ENCODE results near the gene SLC37A1.
A peak's percentile ranks its signal among the peaks of the same experiment; 100 is the strongest.

Gene SLC37A1

GRCh38 chr21:42580076-42580792 is 66.6 kb downstream of the SLC37A1 start:
- DNase-seq = no peak

DNA sequence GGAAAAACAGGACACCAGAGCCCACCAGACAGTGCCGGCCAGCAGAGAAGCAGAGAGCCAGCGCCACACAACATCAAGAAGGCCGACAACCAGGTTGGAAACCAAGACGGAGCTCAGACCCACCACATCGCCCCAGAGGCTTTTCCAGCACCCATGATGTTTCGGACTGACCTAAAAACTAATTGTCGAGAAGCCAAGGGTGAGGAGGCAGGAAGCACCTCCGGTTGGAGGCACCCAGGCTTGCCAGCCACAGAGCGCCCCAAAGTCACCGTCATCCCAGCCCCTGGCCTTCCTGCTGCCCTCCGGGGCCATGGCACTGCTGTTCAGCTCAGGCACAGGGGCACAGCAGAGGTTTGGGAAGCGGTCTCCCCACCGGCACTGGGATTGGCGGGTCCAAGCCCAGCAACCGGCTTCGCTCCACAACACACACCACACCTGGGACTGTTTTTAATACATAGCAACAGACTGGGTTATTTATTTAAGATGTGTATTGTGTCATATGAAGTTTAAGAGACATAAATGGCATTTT is 67.2 kb downstream of the SLC37A1 start:
- no peak for DNase-seq

- DNase-seq = no peak
These were observed 67.8 kb downstream of the SLC37A1 start for GRCh38 chr21:42581336-42581992.

DNA sequence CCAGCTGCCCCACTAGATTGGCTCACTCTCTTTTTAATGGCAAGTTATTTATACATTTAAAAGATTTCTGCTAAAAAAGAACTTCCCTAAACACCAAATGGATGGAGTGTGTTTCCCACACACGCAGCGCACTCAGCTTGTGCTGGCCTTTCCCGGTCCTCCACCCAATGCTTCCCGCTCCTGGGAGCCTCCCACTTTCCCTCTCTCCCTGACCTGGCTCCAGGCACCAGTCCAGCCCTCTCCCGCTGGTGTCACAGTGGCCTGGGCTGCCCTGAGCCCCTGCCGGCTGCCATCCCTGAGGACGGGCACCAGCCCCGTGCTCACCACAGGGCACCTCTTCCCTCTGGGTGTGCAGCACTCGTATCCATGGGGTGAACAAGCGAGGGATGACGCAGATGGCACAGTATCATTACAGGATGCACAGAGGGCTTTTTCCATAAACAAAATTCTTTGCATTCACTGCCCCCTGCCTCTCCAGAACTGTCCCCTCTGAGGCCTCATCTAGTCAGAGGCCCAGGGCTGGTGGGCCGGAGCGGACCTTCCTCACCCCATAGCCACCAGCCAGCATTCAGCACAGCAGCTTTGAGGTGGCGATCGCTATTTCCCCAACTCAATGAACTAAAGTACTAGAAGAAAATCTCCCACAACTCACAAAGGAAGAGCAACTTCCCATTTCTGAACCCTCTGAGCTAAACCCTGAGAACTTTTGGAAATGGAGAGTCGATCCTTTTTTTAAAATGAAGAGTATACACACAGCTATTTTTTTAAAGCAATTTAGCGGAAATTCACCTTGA is 68.5 kb downstream of the SLC37A1 start:
- DNase-seq = no peak

- DNase-seq = no peak
These were observed 69.3 kb downstream of the SLC37A1 start for GRCh38 chr21:42582787-42583476.

DNA sequence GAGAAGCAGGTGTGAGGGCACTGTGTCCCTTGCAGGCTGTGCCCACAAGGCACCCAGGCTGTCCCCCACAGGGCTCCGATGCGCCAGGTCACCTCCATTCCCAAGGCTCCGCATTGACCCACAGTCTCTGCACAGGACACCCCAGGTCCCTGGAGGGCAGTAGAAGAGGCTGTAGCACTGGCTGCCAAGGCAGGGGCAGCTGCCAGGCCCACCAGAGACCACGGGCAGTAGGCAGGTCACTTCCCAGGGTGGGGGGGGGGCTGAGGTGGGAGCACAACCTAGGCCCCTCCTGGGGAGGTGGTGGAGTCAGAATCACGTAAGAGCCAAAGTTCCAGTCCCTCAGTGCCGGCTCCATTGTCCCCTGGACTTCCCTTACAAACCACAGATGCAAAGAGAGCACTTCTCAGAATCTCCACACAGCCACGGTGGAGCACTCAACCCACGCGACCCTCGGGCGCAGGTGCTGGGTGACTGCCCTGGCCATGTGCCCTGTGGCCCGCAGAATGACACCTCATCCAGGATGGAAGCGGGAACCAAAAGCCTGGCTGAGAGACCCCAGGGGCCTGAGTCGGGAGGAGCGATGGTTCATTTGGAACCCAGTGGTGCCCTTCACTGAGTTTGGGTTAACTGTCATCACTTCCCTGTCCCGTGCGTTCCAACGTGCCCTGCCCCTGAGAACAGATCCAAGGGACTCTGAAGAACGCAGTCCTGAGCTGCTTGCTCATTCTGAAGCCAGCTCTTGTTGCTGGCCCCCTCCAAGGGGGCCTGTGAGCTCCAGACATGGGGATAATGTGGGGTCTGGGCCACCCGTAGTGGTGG is 70.0 kb downstream of the SLC37A1 start:
- DNase-seq = no peak

DNA sequence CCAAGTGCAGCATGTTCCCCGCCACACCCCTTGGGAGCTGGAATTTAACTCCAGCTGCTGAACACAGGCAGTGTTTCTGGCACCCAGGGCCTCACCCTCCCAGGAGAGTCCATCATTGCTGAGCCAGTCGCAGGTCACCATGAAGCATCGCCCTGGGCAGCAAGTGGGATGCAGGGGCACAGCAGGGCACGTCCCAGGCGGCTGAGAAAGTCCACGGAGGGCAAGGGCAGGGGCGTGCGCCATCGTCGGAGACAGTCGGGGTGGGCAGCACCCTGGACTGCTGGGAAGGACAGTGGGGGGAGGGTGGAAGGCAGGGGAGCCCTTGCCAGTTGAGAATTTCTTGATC is 70.6 kb downstream of the SLC37A1 start:
- no peak for DNase-seq

- no peak for DNase-seq
These were observed 72.2 kb downstream of the SLC37A1 start for GRCh38 chr21:42585881-42586280.

DNA sequence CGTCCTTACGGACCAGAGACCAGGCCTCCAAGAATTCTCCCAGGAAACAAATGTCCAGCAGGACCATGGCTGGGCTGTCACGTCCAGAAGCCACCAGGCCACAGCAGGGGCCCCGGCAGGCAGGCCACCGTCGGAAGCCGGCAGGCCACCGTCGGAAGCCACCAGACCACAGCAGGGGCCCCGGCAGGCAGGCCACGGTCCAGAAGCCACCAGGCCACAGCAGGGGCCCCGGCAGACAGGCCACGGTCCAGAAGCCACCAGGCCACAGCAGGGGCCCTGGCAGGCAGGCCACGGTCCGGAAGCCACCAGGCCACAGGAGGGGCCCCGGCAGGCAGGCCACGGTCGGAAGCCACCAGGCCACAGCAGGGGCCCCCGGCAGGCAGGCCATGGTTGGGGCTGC is 72.8 kb downstream of the SLC37A1 start:
- DNase-seq = no peak

DNA sequence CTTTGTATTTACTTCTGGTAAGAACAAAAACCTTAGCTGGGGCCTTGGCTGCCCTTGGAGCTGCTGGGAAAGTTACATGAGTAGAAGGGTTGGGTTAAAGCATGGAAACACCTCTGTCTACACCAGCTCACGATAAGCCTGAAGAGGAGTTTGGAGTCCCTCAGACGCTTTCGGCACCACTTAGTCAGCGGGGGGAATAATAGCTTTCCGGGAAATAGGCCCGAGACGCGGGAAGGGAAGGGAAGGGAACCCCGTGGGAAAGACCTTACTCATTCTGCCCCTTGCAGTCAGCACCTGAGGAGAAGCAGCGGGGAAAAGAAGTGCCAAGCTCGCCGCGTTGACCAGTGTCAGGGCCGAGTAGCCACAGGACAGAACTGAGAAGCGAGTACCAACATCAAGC is 73.4 kb downstream of the SLC37A1 start:
- DNase-seq = no peak

DNA sequence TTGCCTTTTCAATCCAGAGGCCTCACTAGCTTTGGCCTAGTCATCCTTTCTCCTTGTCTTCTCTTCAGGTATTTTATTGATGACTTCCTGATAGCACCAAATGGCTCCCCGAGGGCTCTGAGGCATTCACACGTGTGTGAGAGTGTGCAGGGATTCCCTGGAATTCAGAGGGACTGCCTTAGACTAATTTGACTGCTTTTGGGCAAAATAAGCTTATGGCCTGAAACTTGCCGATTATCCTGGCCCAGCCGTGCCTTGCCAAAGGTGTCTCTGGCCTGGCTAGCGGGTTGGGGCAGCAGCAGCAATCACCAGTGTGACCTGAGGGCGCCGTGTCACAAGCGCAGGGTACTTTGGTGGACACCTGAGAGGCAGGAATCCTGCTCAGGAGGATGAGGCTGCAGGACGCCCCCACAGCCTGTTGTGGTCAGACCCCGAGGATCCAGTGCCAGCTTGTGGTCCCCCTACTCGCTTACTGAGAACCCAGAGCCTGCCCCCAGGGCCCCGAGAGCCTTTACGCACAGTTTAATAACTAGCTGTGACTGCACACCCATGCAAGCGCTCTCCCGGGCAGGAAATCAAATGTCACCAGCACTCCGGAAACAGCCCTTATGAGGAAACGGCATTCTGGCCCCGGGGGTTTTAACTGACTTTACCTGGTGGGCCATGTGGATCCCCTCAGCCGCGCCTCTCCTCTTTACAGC is 76.9 kb downstream of the SLC37A1 start:
- peak in 1 of 2 donors; percentile 10 for DNase-seq

DNA sequence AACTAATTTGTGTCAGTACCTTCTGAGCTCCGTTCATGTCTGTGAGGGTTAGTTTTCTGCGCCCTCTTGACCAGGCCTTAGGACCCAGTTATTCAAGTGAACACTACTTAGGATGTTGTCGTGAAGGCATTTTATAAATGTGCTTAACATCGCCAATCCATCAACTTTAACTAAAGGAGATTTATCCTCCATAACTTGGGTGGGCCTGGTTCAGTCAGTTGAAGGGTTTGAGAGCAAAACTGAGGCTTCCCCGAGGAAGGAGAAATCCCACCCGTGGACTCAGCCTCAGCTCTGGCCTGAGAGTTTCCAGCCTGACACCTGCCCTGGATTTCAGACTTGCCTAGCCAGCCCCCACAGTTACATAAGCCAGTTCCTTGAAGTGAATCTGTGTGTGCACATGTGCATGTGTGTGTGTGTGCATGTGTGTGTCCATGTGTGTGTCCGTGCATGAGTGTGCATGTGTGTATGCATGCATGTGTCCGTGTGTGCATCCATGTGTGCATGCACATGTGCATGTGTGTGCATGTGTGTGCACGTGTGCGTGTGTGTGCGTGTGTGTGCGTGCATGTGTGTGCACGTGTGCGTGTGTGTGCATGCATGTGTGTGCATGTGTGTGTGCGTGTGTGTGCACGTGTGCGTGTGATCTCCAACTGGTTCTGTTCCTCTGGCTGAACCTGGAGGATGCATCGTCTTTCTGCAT is 77.7 kb downstream of the SLC37A1 start:
- DNase-seq = no peak

GRCh38 chr21:42592156-42592820 is 78.6 kb downstream of the SLC37A1 start:
- no peak for DNase-seq

- DNase-seq = peak; percentile 76 to 78
These were observed 79.6 kb downstream of the SLC37A1 start for GRCh38 chr21:42593007-42593814.

- no peak for DNase-seq
These were observed 81.1 kb downstream of the SLC37A1 start for GRCh38 chr21:42594616-42595282.

DNA sequence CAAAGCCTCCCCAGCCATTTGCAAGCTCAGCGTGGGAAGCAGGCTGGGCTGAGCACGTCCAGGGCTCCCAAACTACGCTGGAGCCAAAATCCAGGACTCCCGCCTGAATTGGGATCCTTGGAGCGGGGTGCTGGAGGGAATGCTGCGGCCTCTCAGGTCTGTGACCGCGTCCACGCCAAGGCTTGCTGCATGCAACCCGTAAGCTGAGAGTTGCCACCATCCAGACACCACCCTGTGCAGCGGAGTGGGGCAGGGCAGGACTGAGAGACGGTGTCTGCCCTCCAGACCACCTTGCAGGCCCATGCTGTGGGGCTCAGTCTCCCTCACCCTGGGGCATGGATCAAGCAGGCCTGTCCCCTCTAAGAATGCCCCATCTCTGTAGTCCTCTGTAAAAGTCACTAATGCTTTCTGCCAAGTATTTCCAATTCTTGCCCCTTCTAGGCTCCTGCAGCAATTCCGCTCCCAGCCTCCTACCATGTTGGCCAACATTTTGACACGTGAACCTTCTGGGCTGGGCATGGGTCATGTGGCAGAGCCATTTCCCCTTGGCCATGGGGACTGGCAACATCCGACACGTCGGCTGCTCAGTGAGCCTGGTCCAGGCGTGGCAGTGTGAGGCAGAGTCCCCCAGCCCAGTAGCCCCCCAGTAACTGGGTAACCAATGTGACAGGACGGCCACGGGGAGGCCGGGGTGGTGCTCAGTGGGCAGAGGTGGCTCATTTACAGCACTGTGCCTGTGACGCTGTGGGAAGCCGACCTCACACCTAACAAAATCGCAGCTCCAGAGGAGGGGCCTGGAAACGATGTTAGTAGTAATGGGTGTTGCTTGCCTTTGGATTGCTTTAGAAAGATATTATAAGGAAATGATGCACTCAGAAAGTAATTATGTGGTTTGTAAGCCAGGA is 81.9 kb downstream of the SLC37A1 start:
- DNase-seq = no peak

DNA sequence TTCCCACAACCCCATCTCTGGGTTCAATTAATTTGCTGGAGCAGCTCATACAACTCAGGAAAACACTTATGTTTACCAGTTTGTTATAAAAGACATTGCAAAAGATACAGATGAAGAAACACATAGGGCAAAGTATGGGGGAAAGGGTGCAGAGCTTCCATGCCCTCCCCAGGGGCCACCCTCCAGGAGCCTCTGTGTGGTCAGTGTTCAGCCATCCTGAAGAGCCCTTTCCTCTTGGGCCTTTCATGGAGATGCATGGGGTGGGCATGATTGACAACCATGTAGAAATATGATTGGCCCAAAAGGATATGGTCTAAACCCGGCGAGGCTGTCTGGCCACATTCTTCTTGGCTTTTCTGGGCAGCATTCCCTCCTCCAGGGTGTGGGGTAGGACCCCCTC is 83.0 kb downstream of the SLC37A1 start:
- no peak for DNase-seq

All from stimulated activated CD4-positive, alpha-beta T cell treated with anti-CD3 and anti-CD28 coated beads, Interleukin-2, amount 100 ng/mL, for 24 hours (primary cell).